GM19025 (cell line): ENCODE results near the gene DBI.
"Not testable (repeated sequence)": the region's sequence is repeated elsewhere in the genome, so short reads cannot be mapped to it uniquely, and the experiment has no call there.

ENCODE experiments used
- ATAC-seq: cut with Tn5 transposase; IDR thresholded peaks from one replicate; pipeline ENCODE4 v1.9.1; 2021; ENCODE audit warnings: mild to moderate bottlenecking, low read depth, moderate library complexity; ENCODE audit not compliant: unreplicated experiment

DBI gene

DNA sequence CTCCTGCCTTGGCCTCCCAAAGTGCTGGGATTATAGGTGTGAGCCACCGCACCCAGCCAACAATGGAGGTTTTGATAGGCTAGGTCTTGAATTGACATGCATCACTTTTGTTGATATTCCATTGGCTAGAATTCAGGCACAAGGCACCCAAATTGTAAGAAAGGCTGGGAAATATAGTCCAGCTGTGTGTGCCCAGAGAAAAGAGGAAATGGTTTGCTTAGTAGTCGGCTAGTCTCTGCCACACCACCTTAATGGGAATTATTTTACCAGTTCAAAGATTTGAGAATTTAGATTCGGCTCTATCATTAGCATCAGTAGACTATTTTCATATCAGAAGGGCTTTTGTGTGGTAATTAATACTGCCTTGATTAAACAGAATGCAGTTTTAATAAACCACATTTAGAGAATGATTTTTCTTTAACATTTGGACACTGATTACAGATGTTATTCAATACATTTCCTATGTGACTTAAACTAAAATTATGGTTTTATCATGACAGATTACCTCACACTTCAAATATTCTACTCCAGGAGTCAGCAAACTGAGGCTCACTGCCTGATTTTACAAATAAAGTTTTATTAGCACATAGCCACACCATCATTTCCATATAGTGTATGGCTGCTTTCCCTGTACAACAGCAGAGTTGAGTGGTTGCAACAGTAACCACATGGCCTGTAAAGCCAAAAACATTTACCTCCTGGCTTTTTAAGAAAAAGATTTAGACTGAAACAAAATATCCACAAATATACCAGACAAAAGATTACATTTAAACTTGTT is 27.4 kb downstream of the DBI start:
- ATAC-seq, result no peak

GRCh38 chr2:119397196-119397595 is 30.4 kb downstream of the DBI start:
- ATAC-seq, result no peak

DNA sequence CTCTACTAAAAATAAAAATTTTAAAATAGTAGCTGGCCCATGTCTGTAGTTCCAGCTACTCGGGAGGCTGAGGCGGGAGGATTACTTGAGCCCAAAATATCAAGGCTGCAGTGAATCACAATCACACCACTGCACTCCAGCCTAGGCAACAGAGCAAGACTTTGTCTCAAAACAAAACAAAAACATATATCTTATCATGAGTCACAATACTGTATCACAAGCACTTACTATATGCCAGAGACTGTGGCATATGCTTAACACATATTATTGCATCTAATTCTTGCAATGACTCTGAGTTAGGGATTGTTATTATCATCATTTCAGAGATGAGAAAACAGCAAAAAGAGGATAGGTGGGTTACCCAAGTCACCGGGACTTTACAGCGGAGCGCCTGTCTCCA is 35.3 kb downstream of the DBI start:
- ATAC-seq, result no peak

GRCh38 chr2:119402645-119403560 is 36.1 kb downstream of the DBI start:
- no peak for ATAC-seq

DNA sequence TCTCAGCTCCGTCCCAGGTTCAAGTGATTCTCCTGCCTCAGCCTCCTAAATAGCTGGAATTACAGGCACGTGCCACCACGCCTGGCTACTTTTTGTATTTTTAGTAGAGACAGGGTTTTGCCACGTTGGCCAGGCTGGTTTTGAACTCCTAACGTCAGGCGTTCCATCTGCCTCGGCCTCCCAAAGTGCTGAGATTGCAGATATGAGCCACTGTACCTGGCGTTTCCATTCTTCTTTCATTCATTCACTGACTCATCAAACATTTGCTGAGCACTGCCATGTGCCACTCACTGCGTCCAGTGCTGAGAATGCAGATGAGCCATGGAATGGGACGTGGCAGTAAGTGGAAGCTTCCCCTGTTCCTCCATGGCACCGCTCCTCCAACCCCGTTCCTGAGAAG is 36.8 kb downstream of the DBI start:
- ATAC-seq, result not testable (repeated sequence)

DNA sequence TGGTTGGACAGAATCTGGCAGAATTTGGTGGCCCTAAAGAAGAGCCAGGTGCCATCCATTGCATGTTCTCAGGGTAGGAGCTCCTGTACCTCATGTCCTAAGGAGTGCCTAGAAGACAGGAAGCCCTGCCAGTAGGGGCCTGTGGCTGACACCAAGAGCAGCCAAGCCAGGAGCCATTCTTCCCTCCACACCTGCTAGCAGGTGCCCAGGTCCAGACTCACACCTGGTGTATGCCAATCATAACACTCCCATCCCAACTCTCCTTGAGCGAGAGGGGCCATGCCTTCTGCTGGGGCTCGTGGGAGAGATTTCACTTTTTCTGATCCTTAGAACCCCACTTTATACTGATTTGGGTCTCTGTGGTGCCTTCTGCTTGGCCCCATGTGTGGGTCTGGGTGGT is 38.4 kb downstream of the DBI start:
- no peak for ATAC-seq

GRCh38 chr2:119407430-119408220 is 40.8 kb downstream of the DBI start:
- ATAC-seq, result no peak

DNA sequence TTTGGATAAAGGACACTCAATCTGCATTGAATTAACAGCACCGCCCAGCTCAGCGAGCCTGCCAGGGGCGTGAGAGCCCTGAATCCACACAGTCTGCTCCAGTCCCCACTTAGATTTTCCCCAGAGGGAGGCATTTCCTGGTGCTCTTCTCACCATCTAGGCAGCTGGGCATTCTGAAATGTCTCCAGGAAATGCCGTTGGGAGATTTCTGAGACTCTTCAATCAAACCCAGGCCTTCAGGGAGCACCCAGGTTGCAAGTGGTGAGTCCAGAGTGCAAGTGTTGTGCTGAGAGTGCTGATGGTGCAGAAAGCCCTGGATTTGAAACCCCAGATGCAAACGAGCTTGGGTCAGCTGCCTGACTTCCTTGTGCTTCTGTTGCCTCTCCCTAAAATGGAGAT is 41.4 kb downstream of the DBI start:
- no peak for ATAC-seq

DNA sequence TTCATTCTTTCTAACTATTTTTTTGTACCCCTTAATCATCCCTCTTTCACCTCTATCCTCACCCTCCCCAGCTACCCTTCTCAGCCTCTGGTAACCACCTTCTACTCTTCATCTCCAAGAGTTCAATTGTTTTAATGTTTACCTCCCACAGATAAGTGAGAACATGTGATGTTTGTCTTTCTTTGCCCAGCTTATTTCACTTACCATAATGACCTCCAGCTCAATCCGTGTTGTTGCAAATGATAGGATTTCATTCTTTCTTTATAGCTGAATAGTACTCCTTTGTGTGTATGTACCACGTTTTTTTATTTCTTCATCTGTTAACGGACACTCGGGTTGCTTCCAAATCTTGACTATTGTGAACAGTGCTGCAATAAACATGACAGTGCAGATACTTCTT is 42.7 kb downstream of the DBI start:
- no peak for ATAC-seq

GRCh38 chr2:119414894-119415293 is 48.1 kb downstream of the DBI start:
- no peak for ATAC-seq

DNA sequence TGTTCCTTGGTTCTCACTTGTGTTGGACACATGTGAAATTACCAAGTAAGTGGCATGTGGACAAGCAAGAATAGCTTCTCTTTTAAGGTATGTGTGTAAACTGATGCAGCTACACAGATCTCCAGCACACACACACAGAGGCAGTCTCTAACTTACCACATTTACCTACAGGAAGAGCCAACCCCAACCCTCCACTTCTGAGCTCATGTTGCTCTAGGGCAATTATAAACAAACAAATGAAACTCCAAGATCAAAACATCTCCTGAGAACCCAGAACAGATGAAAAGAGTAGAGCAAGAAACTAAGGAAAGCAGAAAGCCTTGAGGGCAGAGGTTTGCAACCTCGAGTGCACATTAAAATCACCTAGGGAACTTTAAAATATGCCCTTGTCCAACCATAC is 48.9 kb downstream of the DBI start:
- ATAC-seq, result no peak

DNA sequence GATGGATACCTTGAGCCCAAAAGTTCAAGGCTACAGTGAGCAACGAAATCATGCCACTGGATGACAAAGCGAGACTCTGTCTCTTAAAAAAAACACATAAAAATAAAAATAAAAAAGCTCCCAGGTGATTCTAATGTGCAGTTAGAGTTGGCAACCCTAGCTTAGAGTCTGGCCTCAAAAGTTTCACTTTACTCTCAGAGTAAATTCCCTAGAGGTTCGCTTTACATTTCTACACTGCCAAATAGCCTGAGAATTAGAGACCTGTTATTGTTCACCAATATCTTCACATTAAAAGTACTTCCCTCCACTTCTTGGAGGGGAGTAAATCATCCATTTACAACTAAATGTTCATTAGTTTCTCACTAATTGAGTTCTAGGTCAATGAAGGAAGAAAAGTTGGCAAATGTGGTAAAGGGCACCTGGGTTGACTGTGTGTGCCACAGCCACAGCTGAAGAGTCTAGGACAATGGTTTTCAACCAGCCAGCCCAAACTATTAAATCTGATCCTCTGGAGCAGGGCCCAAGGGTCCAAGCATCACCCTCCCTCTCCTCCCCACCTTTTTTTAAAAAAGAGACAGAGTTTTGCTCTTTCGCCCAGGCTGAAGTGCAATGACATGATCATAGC is 49.6 kb downstream of the DBI start:
- ATAC-seq, result no peak

DNA sequence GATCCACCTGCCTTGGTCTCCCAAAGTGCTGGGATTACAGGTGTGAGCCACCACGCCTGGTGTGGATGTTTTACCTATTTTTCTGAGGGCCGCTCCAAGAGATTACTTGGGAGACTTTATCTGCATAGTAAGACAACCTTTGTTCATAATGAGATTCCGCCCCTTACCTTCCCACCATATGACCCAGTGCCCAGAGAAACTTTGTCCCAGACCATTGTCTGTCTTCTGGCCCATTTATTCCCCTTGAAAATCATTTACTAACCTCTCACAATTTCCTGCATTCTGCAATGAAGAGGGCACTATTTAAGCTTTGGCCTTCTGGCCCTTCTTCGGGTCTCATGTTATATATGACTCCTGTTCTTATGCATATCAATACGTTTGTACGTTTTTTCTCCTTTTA is 51.1 kb downstream of the DBI start:
- ATAC-seq, result no peak

DNA sequence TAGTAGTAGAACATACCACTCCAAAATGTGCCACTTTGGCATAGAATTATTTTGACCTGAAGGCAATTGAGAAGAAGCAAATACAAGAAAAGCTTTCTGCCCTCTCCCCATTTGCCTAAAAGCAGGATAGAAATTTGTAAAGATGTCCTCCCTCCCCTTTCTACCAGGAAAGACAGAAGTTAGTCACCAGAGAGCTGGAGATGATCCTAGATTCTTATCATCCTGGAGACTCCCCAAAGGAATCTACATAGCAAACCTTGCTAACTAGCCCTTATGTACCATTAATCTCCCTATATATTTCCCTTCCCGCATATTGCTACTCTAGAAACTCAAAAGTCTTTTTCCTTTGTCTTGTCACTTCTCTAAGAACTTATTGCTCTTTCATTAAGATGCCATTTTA is 52.3 kb downstream of the DBI start:
- ATAC-seq, result no peak

GRCh38 chr2:119419803-119420508 is 53.2 kb downstream of the DBI start:
- ATAC-seq, result no peak

- no peak for ATAC-seq
These were observed 54.5 kb downstream of the DBI start for GRCh38 chr2:119421304-119421703.

- no peak for ATAC-seq
These were observed 55.0 kb downstream of the DBI start for GRCh38 chr2:119421741-119422140.
